BJ (cell line): ENCODE measurements around the gene AOPEP. TPM values are rescaled to one million over a fixed set of nuclear protein-coding genes. Genes with fewer than 3 reads are reported as not detected.

ENCODE experiments used
- CTCF ChIA-PET: fragments of 350-600 bp; formaldehyde crosslinking; extraction: SDS; loops from one replicate; lab custom pipeline; 2021; ENCODE audit warnings: antibody characterized with exemption, inconsistent platforms; lab: Yijun Ruan, JAX
- POLR2A ChIA-PET: fragments of 300-600 bp; sonication (Branson Sonifier 250); formaldehyde crosslinking; extraction: SDS; loops from one replicate; lab custom pipeline; 2021; ENCODE audit warnings: antibody characterized with exemption; lab: Charles Lee
- DNase-seq: peaks from one replicate; pipeline ENCODE4 v3.0.0-alpha.2; 2011; ENCODE audit warnings: low read depth
- H3K27me3 ChIP-seq: 2 replicates; pipeline ENCODE4 v1.6.0; 2011; ENCODE audit warnings: low read length; ENCODE audit not compliant: control insufficient read depth, insufficient read depth
- H3K36me3 ChIP-seq: 2 replicates; pipeline ENCODE4 v1.5.1; 2011; ENCODE audit warnings: low read length; ENCODE audit not compliant: control insufficient read depth, insufficient read depth
- H3K4me3 ChIP-seq: 2 replicates; pipeline ENCODE4 v1.5.1; 2011; ENCODE audit warnings: low read depth, mild to moderate bottlenecking, control low read depth, low read length
- polyA plus RNA-seq: library from polyadenylated mRNA; depleted of rRNA; stranded (reverse); fragments of >200 nt; gene quantifications from 2 replicates; pipeline ENCODE4 v1.2.3, GENCODE V29; 2011
- TF ChIP-seq, protein P1 (sequence below): IDR thresholded peaks from 2 replicates; pipeline ENCODE4 v1.5.1; 2011; ENCODE audit warnings: low read depth, mild to moderate bottlenecking, control low read depth, inconsistent platforms, low read length, moderate library complexity; ENCODE audit not compliant: insufficient read depth

The AOPEP gene
- polyA plus RNA-seq, 1 experiment, result 52.1 TPM

DNA sequence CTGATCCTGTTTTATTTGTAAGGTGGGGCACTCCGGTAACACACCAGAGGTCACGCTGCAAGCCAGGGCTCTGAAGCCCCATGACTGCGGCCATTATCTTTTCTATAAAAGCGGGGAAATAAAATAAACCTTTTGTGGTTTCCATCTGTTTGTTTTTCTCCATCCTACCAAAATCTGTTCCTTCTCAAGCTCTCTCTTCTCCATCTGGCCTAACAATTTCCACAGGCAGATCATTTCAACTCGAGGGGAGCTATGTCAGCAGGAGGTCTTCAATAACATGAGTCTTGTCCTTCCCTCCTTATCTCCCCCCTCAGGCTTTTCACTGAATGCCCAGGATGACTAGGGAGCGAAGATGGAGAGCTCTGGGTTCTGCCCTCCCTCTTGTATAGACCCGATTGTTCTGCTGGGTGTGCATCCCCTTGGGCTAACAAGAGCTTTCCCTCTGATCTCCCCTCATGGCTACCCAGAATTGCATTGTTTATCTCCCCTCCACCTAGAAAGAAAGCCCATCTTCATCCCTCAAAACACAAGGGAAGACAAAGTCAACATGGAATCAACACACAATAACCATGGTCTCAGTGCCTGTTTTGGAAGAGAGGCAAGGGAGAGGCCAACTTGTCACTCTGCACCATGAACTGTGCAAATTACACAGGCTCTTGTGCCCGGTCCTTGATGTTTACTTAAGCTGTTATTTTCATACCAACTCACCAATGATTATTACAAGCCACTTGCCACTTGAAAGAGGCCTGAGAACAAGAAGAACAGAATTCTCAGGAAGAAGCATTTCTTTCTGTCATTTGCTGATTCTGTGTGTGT is 403.2 kb downstream of the AOPEP start:
- ChIA-PET POLR2A (interaction anchor here (0.5 to 0.8 kb wide), 2 partner anchors 448 to 462 kb away, joined by 3 read pairs; no protein-coding TSS in a partner anchor), CTCF (interaction anchor here (0.6 to 10.8 kb wide), 9 partner anchors 10 to 490 kb away, joined by 3 to 377 read pairs (median 16); no protein-coding TSS in a partner anchor)
- Histone ChIP-seq H3K27me3 (no peaks in the 10 kb centered on the region), H3K4me3 (no peak overlapping the region), H3K36me3 (no peaks in the 10 kb centered on the region)
- no peak for DNase-seq
- TF ChIP-seq, protein P1, sequence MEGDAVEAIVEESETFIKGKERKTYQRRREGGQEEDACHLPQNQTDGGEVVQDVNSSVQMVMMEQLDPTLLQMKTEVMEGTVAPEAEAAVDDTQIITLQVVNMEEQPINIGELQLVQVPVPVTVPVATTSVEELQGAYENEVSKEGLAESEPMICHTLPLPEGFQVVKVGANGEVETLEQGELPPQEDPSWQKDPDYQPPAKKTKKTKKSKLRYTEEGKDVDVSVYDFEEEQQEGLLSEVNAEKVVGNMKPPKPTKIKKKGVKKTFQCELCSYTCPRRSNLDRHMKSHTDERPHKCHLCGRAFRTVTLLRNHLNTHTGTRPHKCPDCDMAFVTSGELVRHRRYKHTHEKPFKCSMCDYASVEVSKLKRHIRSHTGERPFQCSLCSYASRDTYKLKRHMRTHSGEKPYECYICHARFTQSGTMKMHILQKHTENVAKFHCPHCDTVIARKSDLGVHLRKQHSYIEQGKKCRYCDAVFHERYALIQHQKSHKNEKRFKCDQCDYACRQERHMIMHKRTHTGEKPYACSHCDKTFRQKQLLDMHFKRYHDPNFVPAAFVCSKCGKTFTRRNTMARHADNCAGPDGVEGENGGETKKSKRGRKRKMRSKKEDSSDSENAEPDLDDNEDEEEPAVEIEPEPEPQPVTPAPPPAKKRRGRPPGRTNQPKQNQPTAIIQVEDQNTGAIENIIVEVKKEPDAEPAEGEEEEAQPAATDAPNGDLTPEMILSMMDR, result no peak

DNA sequence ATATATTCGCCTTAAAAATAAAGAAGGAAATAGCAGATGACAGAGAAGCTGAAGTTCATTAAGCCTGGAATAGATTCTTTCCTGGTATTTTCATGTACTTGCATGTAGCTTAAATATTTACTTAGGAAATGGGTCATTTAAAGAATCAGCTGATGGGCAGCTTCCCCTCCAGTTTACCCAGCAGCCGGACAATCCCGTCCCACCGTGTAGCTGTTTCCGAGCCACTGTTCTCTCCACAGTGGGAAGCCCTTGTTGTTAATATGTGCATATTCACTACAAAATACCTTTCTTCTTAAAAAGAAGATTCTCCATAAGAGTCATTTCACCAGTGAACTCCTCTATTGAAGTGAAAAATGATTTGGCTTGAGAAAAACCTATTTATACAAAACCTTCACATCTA is 404.0 kb downstream of the AOPEP start:
- ChIA-PET POLR2A (interaction anchor here (0.5 to 0.8 kb wide), 2 partner anchors 448 to 463 kb away, joined by 3 read pairs; no protein-coding TSS in a partner anchor), CTCF (interaction anchor here (0.6 to 10.8 kb wide), 21 partner anchors 11 to 1087 kb away, joined by 3 to 377 read pairs (median 5); no protein-coding TSS in a partner anchor)
- H3K4me3 ChIP-seq, result no peak overlapping the region

DNA sequence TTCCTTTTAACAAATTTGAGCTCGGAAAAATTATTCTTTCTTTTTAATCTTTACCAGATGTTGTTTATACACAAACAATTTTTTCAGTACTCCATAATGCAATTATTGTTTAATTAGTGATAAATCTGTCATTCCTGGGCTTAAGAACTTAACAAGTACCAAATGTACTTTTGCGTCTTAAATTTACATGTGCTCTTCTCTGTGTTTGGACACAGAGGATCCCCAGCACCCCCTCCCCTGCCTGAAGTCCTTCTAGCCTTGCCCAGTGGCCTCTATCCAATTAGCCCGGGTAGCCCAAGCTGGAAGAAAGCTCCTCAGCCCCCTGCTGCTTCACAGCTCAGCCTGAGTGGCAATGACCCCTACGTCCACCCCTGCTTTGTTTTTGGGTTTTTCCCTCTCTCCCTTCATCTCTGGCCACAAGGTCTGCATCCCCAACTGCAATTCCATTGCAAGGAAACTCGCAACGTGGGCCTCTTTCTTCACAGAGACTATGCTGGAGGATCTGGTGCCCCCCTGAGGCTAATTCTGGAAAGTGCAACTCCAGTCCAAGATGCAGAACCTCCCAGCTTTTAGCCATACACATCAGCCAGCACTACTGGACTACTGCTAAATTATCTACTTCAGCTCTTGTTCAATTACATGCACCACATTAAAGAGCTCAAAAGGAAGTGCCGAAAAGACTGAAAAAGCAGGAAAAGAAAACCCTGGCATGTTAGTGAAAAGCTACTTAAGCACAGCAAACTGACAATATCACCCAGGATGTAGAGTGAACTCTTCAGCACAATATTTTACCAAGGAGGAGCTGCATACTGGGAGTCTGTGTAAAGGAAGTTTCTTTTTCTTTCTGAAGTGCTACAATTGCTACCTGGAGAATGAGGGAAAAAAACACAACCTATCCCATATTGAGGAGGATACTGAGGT is 404.8 kb downstream of the AOPEP start:
- no peaks in the 10 kb centered on the region for H3K36me3 ChIP-seq
- DNase-seq, result no peak
- POLR2A ChIA-PET, result interaction anchor here (0.8 kb wide), 1 partner anchor 464 kb away, joined by 3 read pairs; no protein-coding TSS in a partner anchor
- TF ChIP-seq, protein P1, result peak; percentile 88
- no peak overlapping the region for H3K4me3 ChIP-seq
- CTCF ChIA-PET, result interaction anchor here (0.5 to 10.8 kb wide), 39 partner anchors 9 to 1087 kb away, joined by 3 to 377 read pairs (median 3); no protein-coding TSS in a partner anchor
- no peaks in the 10 kb centered on the region for H3K27me3 ChIP-seq

More for the DNA sequence above, 404.0 kb downstream of the AOPEP start:
- H3K36me3 ChIP-seq, result no peaks in the 10 kb centered on the region
- TF ChIP-seq, protein P1, result no peak
- no peak for DNase-seq
- no peaks in the 10 kb centered on the region for H3K27me3 ChIP-seq

DNA sequence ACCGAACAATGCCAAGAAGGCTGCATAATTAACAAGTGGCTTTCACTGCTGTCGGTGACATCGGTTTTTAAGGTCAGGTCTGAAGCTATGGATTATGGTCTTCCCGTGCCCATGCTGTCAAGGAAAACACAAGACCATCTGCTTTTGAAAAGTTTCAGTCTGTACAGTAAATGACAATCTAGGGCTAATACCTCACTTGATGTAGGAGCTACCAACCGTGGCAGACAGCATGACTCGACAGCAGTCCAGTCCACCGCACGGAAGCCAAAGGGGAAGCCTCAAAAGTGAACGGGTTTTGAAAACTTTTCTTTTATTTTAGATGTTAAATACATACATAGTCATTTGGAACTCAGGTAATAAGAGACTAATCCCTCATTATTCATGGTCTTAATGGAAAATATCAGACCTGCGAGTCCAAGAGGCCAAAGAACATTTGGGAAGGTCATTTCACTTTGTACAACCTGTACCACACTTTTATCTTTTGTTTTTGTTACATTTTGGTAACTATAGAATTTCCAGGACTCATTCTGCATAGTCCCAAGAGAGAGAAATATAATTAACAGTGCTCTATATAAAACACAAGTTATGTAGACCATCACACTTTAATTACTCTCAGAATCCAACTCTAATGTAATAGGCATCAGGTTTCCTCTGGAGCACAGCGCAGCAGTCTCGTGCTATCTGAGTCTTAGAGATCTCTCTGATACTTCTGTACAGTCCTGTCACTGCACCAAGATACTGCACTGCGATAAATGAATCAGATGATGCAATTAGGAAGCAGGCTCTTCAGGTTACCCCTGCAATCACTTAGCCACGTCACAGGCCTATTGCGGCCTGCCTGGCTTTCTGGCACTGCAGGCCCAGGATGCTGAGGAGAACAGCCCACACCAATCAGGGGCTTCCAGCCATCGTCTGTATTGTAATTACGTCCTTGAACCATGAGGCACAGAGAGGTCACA is 406.1 kb downstream of the AOPEP start:
- CTCF ChIA-PET, result interaction anchor here (0.9 to 10.8 kb wide), 11 partner anchors 11 to 1085 kb away, joined by 3 to 377 read pairs (median 5); no protein-coding TSS in a partner anchor
- TF ChIP-seq, protein P1, result no peak
- Histone ChIP-seq H3K27me3 (no peaks in the 10 kb centered on the region), H3K36me3 (no peaks in the 10 kb centered on the region), H3K4me3 (no peak overlapping the region)
- DNase-seq, result no peak
- POLR2A ChIA-PET, result interaction anchor here (0.6 kb wide), 1 partner anchor 229 kb away, joined by 10 read pairs; no protein-coding TSS in a partner anchor
